Ramos (cell line): ENCODE results near the gene TMEM51.

Experiments used
- in situ Hi-C: fragments of 300-500 bp; cut with MboI; formaldehyde crosslinking; loops from one replicate; pipeline ENCODE4 v1.14.3; 2022; ENCODE audit warnings: low sequenced_read_pairs; ENCODE audit not compliant: unreplicated experiment

Gene TMEM51

GRCh38 chr1:15124362-15125100 is 29.0 kb upstream of the TMEM51 start:
- in situ Hi-C loops: loop anchor here (5.0 to 25.0 kb wide), 2 partner anchors 183 to 313 kb away; partner anchors contain the start of gene CTRC

GRCh38 chr1:15125101-15125745 is 28.3 kb upstream of the TMEM51 start:
- in situ Hi-C loops: loop anchor here (5.0 to 25.0 kb wide), 2 partner anchors 182 to 312 kb away; partner anchors contain the start of gene CTRC

- in situ Hi-C loops: loop anchor here (5.0 to 25.0 kb wide), 2 partner anchors 179 to 309 kb away; partner anchors contain the start of gene CTRC
These were observed 25.5 kb upstream of the TMEM51 start for GRCh38 chr1:15128077-15128476.

GRCh38 chr1:15128520-15129313 is 24.8 kb upstream of the TMEM51 start:
- in situ Hi-C loops: loop anchor here (5.0 to 25.0 kb wide), 2 partner anchors 179 to 309 kb away; partner anchors contain the start of gene CTRC

DNA sequence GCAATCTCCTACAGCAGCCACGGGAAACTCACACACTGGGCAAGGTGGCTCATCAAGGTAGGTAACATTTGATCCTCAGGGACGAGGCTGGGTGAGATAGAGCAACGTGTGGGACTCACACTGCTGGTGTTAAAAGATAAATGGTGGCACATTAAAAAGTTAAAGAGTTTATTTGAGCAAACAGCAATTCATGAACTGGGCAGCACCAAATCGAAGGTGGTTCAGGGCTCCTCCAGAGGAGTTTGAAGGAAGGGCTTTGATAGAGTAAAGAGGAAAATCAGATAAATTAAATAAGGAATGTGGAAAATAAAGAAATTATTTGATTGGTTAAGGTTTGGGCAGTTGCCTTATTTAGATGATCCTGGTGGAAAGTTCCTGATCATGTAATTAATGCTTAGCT is 23.6 kb upstream of the TMEM51 start:
- in situ Hi-C loops: loop anchor here (5.0 to 25.0 kb wide), 2 partner anchors 177 to 307 kb away; partner anchors contain the start of gene CTRC

- in situ Hi-C loops: loop anchor here (25.0 kb wide), 1 partner anchor 307 kb away; the partner anchor contains the start of gene CTRC
These were observed 22.9 kb upstream of the TMEM51 start for GRCh38 chr1:15130607-15131006.

GRCh38 chr1:15132965-15133364 is 20.6 kb upstream of the TMEM51 start:
- in situ Hi-C loops: loop anchor here (25.0 kb wide), 1 partner anchor 304 kb away; the partner anchor contains the start of gene CTRC

- in situ Hi-C loops: loop anchor here (25.0 kb wide), 1 partner anchor 303 kb away; the partner anchor contains the start of gene CTRC
These were observed 19.3 kb upstream of the TMEM51 start for GRCh38 chr1:15134285-15134684.

- in situ Hi-C loops: loop anchor here (25.0 kb wide), 1 partner anchor 302 kb away; the partner anchor contains the start of gene CTRC
These were observed 17.9 kb upstream of the TMEM51 start for GRCh38 chr1:15135604-15136003.

GRCh38 chr1:15137809-15138208 is 15.7 kb upstream of the TMEM51 start:
- in situ Hi-C loops: loop anchor here (25.0 kb wide), 1 partner anchor 299 kb away; the partner anchor contains the start of gene CTRC

DNA sequence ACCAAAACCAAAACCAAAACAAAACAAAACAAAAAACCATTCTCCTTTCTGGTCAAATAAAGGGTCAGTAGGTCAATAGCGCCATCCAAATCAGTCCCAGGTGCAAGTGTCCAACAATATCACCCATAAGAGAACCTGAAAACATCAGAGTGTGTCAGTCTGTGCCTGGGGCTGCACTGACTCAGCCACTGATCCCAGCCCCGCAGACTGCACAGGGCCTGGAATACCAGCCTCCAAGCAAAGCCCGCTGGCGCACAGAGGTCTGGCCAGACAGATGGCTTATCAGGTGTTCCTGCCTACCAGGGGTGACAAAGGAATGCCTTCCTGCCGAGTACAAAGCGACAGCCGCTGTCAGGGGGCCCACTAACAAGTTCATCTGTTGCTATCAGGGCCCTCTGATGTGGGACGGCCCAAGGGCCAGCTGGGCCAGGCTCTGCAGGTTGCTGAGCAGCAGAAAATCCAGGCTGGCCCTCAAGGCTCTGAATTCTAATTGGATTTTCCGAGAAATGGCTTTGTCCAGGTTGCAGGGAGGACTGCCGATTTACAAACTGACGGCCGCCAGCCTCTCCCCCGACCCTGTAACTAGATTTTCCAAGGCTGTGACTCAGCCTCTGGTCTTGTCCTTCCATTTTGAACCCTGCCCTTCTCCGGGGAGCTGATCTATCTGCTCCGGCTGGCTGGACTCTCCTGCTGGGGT is 13.7 kb upstream of the TMEM51 start:
- in situ Hi-C loops: loop anchor here (25.0 kb wide), 1 partner anchor 297 kb away; the partner anchor contains the start of gene CTRC

GRCh38 chr1:15141935-15142539 is 11.5 kb upstream of the TMEM51 start:
- in situ Hi-C loops: loop anchor here (25.0 kb wide), 1 partner anchor 295 kb away; the partner anchor contains the start of gene CTRC

GRCh38 chr1:15145327-15145726 is 8.2 kb upstream of the TMEM51 start:
- in situ Hi-C loops: loop anchor here (25.0 kb wide), 1 partner anchor 292 kb away; the partner anchor contains the start of gene CTRC

GRCh38 chr1:15146142-15146680 is 7.3 kb upstream of the TMEM51 start:
- in situ Hi-C loops: loop anchor here (25.0 kb wide), 1 partner anchor 291 kb away; the partner anchor contains the start of gene CTRC

DNA sequence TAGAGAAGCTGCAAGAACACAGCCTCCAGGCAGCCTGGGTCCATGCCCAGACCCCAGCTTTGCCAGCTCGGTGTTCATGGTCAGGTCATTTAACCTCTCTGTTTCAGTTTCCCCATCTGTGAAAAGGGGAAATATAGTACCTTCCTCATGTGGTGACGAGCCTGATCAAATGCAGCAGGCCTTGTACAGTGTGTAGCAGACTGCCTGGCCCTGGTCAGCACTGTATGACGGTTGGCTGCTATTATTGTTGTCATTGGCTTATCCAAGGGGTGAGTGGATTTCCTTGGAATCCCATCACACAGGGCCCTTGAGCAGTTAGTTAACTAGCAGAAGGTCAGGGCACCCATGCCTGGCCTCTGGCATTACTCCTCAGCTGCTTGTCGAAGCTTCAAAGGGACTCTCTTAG is 6.6 kb upstream of the TMEM51 start:
- in situ Hi-C loops: loop anchor here (25.0 kb wide), 1 partner anchor 290 kb away; the partner anchor contains the start of gene CTRC

GRCh38 chr1:15148004-15148403 is 5.5 kb upstream of the TMEM51 start:
- in situ Hi-C loops: loop anchor here (25.0 kb wide), 1 partner anchor 289 kb away; the partner anchor contains the start of gene CTRC

- in situ Hi-C loops: loop anchor here (25.0 kb wide), 1 partner anchor 289 kb away; the partner anchor contains the start of gene CTRC
These were observed 5.1 kb upstream of the TMEM51 start for GRCh38 chr1:15148475-15148874.

DNA sequence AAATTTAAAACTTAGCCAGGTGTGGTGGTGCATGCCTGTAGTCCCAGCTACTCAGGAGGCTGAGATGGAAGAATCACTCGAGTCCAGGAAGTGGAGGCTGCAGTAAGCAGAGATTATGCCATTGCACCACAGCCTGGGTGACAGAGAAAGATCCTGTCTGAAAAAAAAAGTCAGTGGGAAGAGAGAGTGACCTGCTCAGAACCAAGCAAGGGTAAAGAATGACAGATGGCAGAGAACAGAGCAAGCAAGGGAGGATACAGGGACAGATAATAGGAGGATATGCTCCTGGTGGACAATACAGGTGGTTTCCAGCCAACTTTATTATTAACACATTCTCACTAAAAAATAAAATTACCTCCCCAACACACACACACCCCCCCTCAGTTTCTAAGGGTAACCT is 4.6 kb upstream of the TMEM51 start:
- in situ Hi-C loops: loop anchor here (25.0 kb wide), 1 partner anchor 288 kb away; the partner anchor contains the start of gene CTRC
